Sigmoid colon (tissue), 4 donors: ENCODE data around the gene COMMD10.

Source experiments
- POLR2AphosphoS5 ChIP-seq, 4 donors: sonication (generic); formaldehyde crosslinking; IDR thresholded peaks; one replicate each; pipeline ENCODE4 v1.6.1; 2017; ENCODE audit warnings: antibody characterized with exemption in 4 of 4
- TF ChIP-seq, protein P1 (sequence below), 4 experiments: fragments of 450-650 bp in 3 of 4; fragments of 200-600 bp in 1 of 4; IDR thresholded peaks; one replicate each; pipeline ENCODE4 v1.5.1; 2016 to 2019; ENCODE audit warnings: antibody characterized with exemption in 4 of 4, mild to moderate bottlenecking in 3 of 4, moderate library complexity in 2 of 4

DNA sequence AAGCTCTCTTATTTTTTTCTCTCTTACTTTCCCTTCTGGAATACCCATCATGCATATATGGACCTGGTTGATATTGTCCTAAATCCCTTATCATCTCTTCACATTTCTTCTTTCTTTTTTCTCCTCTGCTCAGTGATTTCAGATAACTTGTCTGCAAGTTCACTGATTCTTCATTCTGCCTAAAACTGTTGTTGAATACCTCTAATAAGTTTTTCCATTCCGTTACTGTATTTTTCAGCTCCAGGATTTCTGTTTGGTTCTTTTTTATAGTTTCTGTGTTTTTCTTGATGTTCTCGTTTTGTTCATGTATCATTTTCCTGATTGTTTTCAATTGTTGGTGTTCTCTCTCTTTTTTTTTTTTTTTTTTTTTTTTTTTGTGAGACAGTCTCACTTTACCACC lies 203.7 kb downstream of the COMMD10 start:
- TF ChIP-seq, protein P1, sequence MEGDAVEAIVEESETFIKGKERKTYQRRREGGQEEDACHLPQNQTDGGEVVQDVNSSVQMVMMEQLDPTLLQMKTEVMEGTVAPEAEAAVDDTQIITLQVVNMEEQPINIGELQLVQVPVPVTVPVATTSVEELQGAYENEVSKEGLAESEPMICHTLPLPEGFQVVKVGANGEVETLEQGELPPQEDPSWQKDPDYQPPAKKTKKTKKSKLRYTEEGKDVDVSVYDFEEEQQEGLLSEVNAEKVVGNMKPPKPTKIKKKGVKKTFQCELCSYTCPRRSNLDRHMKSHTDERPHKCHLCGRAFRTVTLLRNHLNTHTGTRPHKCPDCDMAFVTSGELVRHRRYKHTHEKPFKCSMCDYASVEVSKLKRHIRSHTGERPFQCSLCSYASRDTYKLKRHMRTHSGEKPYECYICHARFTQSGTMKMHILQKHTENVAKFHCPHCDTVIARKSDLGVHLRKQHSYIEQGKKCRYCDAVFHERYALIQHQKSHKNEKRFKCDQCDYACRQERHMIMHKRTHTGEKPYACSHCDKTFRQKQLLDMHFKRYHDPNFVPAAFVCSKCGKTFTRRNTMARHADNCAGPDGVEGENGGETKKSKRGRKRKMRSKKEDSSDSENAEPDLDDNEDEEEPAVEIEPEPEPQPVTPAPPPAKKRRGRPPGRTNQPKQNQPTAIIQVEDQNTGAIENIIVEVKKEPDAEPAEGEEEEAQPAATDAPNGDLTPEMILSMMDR (IDR thresholded peaks at IDR 0.05): no peak
- no peak for TF ChIP-seq POLR2AphosphoS5 (IDR thresholded peaks at IDR 0.05)
